Measurements from ENCODE around the gene CDC20B. TPM values are rescaled to one million over a fixed set of nuclear protein-coding genes. Genes with fewer than 3 reads are reported as not detected.

CDC20B gene
- polyA plus RNA-seq, 1 of the 3 experiments (the other 2 are of a cell fraction) = 0.03 TPM

DNA sequence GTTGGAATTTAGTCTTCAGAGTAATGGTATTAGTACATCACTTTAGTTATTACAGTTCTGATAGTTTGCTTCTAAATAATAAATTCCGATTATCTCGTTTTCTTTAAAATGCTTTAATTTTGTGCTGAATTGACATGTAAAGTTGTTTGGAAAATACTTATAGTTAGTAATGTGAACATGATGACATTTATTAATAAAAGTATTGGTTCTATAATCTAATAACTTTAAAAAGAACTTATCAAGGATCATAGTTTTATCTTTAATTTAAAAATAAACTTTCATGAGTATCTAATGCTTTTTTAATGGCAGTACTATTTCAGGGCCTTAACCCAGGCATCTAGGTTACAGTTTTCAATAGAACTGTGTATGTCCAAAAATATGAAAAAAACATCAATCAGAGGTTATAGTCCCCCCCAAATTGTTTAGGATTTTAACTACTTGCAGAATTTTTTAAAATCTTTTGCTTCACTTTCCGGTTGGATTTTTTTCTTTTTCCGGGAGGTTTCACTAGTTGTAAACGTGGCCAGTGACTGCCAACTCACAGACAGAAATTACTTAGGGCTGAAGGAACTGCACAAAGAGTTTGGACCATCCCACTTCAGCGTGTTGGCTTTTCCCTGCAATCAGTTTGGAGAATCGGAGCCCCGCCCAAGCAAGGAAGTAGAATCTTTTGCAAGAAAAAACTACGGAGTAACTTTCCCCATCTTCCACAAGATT is 12.3 kb downstream of the CDC20B start (continued):
- TF ChIP-seq RFX5 (IDR thresholded peaks at IDR 0.05; ENCODE audit: low read length) = no peak
- TF ChIP-seq, protein P1, sequence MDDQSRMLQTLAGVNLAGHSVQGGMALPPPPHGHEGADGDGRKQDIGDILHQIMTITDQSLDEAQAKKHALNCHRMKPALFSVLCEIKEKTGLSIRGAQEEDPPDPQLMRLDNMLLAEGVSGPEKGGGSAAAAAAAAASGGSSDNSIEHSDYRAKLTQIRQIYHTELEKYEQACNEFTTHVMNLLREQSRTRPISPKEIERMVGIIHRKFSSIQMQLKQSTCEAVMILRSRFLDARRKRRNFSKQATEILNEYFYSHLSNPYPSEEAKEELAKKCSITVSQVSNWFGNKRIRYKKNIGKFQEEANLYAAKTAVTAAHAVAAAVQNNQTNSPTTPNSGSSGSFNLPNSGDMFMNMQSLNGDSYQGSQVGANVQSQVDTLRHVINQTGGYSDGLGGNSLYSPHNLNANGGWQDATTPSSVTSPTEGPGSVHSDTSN (IDR thresholded peaks at IDR 0.05) = no peak
- TF ChIP-seq FOSL2 (IDR thresholded peaks at IDR 0.05; ENCODE audit: borderline replicate concordance, low read depth) = no peak
- TF ChIP-seq, protein P2, sequence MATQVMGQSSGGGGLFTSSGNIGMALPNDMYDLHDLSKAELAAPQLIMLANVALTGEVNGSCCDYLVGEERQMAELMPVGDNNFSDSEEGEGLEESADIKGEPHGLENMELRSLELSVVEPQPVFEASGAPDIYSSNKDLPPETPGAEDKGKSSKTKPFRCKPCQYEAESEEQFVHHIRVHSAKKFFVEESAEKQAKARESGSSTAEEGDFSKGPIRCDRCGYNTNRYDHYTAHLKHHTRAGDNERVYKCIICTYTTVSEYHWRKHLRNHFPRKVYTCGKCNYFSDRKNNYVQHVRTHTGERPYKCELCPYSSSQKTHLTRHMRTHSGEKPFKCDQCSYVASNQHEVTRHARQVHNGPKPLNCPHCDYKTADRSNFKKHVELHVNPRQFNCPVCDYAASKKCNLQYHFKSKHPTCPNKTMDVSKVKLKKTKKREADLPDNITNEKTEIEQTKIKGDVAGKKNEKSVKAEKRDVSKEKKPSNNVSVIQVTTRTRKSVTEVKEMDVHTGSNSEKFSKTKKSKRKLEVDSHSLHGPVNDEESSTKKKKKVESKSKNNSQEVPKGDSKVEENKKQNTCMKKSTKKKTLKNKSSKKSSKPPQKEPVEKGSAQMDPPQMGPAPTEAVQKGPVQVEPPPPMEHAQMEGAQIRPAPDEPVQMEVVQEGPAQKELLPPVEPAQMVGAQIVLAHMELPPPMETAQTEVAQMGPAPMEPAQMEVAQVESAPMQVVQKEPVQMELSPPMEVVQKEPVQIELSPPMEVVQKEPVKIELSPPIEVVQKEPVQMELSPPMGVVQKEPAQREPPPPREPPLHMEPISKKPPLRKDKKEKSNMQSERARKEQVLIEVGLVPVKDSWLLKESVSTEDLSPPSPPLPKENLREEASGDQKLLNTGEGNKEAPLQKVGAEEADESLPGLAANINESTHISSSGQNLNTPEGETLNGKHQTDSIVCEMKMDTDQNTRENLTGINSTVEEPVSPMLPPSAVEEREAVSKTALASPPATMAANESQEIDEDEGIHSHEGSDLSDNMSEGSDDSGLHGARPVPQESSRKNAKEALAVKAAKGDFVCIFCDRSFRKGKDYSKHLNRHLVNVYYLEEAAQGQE (IDR thresholded peaks at IDR 0.05; ENCODE audit: low read depth, low read length) = no peak
- peak; percentile 70; the same call in 1 of the 2 replicates for TF ChIP-seq SIN3A (IDR thresholded peaks at IDR 0.05; ENCODE audit: borderline replicate concordance, low read depth, low read length)
- no peak for TF ChIP-seq YY1 (IDR thresholded peaks at IDR 0.05; ENCODE audit: low read depth)
- no peak for TF ChIP-seq TCF12 (IDR thresholded peaks at IDR 0.05)
- TF ChIP-seq TEAD4 (IDR thresholded peaks at IDR 0.05; ENCODE audit: borderline replicate concordance, insufficient read depth) = no peak
- TF ChIP-seq, protein P3, sequence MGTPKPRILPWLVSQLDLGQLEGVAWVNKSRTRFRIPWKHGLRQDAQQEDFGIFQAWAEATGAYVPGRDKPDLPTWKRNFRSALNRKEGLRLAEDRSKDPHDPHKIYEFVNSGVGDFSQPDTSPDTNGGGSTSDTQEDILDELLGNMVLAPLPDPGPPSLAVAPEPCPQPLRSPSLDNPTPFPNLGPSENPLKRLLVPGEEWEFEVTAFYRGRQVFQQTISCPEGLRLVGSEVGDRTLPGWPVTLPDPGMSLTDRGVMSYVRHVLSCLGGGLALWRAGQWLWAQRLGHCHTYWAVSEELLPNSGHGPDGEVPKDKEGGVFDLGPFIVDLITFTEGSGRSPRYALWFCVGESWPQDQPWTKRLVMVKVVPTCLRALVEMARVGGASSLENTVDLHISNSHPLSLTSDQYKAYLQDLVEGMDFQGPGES (IDR thresholded peaks at IDR 0.05; ENCODE audit: low read depth, low read length) = no peak
- TF ChIP-seq RXRA (IDR thresholded peaks at IDR 0.05; ENCODE audit: borderline replicate concordance, low read depth) = no peak
- TF ChIP-seq FOXJ3 (CRISPR knock-in tag; IDR thresholded peaks at IDR 0.05) = no peak
- TF ChIP-seq NFIC (IDR thresholded peaks at IDR 0.05; ENCODE audit: borderline replicate concordance) = no peak
- TF ChIP-seq RCOR1 (IDR thresholded peaks at IDR 0.05; ENCODE audit: low read length) = no peak
- TF ChIP-seq RAD21 (IDR thresholded peaks at IDR 0.05; ENCODE audit: low read length) = no peak
- peak; percentile 16; the same call in 1 of the 2 replicates for TF ChIP-seq MXI1 (IDR thresholded peaks at IDR 0.05; ENCODE audit: low read depth, low read length)

All from SK-N-SH (cell line).